NAMALWA (cell line): ENCODE results near the gene SLC38A6.

Experiments
- DNase-seq: peaks from one replicate; pipeline ENCODE4 v3.0.0-alpha.2; 2015; ENCODE audit warnings: low spot score

Gene SLC38A6

GRCh38 chr14:60980811-60981632 lies at the start of gene SLC38A6, which contains the start of gene TRMT5:
TSS of gene SLC38A6 (plus strand) at chr14:60981245. CDS start at chr14:60981278, 33 bp downstream.
TSS of gene TRMT5 (minus strand) at chr14:60981079. CDS start at chr14:60980973, 106 bp downstream.
- DNase-seq: peak; percentile 80

- no peak for DNase-seq
Observed at GRCh38 chr14:60933920-60934655, 47.0 kb upstream of the SLC38A6 start.

GRCh38 chr14:60935319-60935718 lies 45.7 kb upstream of the SLC38A6 start:
- no peak for DNase-seq

GRCh38 chr14:60943637-60944032 lies 37.4 kb upstream of the SLC38A6 start:
- DNase-seq: no peak

- DNase-seq: no peak
Observed at GRCh38 chr14:60944204-60944603, 36.8 kb upstream of the SLC38A6 start.

GRCh38 chr14:60945984-60946383 lies 35.1 kb upstream of the SLC38A6 start:
- no peak for DNase-seq

- no peak for DNase-seq
Observed at GRCh38 chr14:60946773-60947172, 34.3 kb upstream of the SLC38A6 start.

- no peak for DNase-seq
Observed at GRCh38 chr14:60951776-60952435, 29.1 kb upstream of the SLC38A6 start.

GRCh38 chr14:60956202-60956601 lies 24.8 kb upstream of the SLC38A6 start:
- no peak for DNase-seq

GRCh38 chr14:60956632-60957031 lies 24.4 kb upstream of the SLC38A6 start:
- no peak for DNase-seq

- no peak for DNase-seq
Observed at GRCh38 chr14:60958146-60958545, 22.9 kb upstream of the SLC38A6 start.

GRCh38 chr14:60963761-60964160 lies 17.3 kb upstream of the SLC38A6 start:
- DNase-seq: no peak

GRCh38 chr14:60964904-60965303 lies 16.1 kb upstream of the SLC38A6 start:
- DNase-seq: no peak

- no peak for DNase-seq
Observed at GRCh38 chr14:60965402-60965801, 15.6 kb upstream of the SLC38A6 start.

GRCh38 chr14:60968099-60968498 lies 12.9 kb upstream of the SLC38A6 start:
- no peak for DNase-seq

- no peak for DNase-seq
Observed at GRCh38 chr14:60968671-60969070, 12.4 kb upstream of the SLC38A6 start.

GRCh38 chr14:60970146-60970545 lies 10.9 kb upstream of the SLC38A6 start:
- DNase-seq: no peak

GRCh38 chr14:60971271-60971670 lies 9.8 kb upstream of the SLC38A6 start:
- no peak for DNase-seq

GRCh38 chr14:60972295-60972694 lies 8.8 kb upstream of the SLC38A6 start:
- DNase-seq: no peak

- no peak for DNase-seq
Observed at GRCh38 chr14:60973070-60973469, 8.0 kb upstream of the SLC38A6 start.

- no peak for DNase-seq
Observed at GRCh38 chr14:60974090-60974651, 6.9 kb upstream of the SLC38A6 start.

GRCh38 chr14:60975551-60975950 lies 5.5 kb upstream of the SLC38A6 start:
- DNase-seq: no peak
